ENCODE data around the gene MYCT1.

The MYCT1 gene

GRCh38 chr6:152726313-152726712 is 28.6 kb downstream of the MYCT1 start:
- no peak for DNase-seq

GRCh38 chr6:152727507-152727906 is 29.8 kb downstream of the MYCT1 start:
- DNase-seq, result no peak

DNA sequence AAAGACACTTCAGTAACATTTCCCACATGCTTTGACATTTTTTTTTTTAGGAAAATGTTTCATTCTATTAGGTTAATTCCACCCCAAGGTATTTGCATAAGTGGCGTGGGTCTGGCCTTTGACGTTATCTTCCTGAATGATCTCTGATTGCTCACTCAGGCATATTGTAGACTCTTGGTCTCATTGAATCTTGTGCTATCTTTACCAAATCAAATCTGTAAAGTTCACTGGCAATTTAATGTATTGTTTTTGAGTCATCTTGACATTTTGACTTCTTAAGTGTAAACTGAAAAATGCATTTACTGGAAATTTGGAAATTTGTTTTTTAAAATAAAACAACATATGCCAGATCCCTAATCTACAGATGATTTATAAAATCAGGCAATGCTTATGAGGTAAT is 36.9 kb downstream of the MYCT1 start:
- DNase-seq, result no peak

DNA sequence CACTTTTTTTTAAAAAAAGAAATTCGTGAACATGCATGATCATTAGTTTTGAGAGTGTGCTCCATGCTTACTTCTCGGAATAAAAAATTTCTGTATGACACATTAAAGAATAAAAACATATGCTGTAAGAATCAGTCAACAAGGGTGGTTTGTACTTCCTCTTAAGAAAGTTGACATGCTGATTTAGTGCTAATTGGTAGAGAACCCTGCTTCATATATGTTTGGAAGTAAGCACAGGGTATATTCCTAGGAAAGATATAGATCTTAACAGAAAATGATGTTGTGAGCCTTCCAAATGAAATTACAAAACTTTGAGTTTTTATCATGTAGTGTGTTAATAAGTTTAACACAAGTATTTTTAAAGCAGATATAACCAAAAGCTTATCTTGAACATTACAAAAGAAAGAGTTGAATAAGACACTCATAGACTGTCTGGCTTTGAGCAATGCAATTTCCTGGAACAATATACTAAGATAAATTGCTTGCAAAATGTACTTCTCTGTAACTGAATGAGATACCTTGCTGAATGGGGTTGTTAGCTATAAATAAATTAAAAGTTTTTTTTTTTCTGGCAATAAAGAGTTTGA is 39.1 kb downstream of the MYCT1 start:
- no peak for DNase-seq

- no peak for DNase-seq
Observed at GRCh38 chr6:152745509-152746171, 47.9 kb downstream of the MYCT1 start.

DNA sequence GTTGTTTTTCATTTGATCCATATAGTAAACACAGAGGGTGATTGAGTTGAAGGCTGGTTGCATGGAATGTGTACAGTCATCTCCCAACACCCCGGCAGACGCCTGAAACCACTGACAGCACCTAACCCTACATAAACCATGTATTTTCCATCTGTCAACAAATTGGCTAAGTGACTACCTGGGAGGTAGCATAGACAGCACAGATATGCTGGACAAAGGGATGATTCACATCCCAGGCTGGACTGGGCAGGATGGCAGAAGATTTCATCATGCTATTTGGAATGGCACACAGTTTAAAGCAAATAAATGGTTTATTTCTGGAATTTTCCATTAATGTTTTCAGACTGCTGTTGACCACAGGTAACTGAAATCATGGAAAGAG is 48.5 kb downstream of the MYCT1 start:
- no peak for DNase-seq

GRCh38 chr6:152748843-152749242 is 51.1 kb downstream of the MYCT1 start:
- DNase-seq, result no peak

GRCh38 chr6:152749336-152749735 is 51.6 kb downstream of the MYCT1 start:
- DNase-seq, result no peak

GRCh38 chr6:152750694-152751093 is 53.0 kb downstream of the MYCT1 start, which contains the start of gene VIP:
VIP (plus strand) TSS chr6:152750797; CDS start chr6:152752178, 1,381 bp downstream.
- DNase-seq, result no peak

GRCh38 chr6:152765331-152765730 is 67.6 kb downstream of the MYCT1 start:
- DNase-seq, result no peak

- DNase-seq, result no peak
Observed at GRCh38 chr6:152769159-152769558, 71.5 kb downstream of the MYCT1 start.

GRCh38 chr6:152769993-152770392 is 72.3 kb downstream of the MYCT1 start:
- no peak for DNase-seq

- DNase-seq, result no peak
Observed at GRCh38 chr6:152771061-152771687, 73.5 kb downstream of the MYCT1 start.
